AG09319 (cell line): ENCODE results near the gene S100A14.

ENCODE experiments used
- DNase-seq: peaks from one replicate; pipeline ENCODE4 v3.0.0-alpha.2; 2010; ENCODE audit warnings: low read depth; ENCODE audit errors: extremely low read depth
- TF ChIP-seq, protein P1 (sequence below): IDR thresholded peaks from 2 replicates; pipeline ENCODE4 v1.5.1; 2011; ENCODE audit warnings: low read depth, mild to moderate bottlenecking, inconsistent platforms, low read length, moderate library complexity

S100A14 gene

GRCh38 chr1:153615406-153615805 lies 719 bp downstream of the S100A14 start:
- no peak for DNase-seq
- TF ChIP-seq, protein P1, sequence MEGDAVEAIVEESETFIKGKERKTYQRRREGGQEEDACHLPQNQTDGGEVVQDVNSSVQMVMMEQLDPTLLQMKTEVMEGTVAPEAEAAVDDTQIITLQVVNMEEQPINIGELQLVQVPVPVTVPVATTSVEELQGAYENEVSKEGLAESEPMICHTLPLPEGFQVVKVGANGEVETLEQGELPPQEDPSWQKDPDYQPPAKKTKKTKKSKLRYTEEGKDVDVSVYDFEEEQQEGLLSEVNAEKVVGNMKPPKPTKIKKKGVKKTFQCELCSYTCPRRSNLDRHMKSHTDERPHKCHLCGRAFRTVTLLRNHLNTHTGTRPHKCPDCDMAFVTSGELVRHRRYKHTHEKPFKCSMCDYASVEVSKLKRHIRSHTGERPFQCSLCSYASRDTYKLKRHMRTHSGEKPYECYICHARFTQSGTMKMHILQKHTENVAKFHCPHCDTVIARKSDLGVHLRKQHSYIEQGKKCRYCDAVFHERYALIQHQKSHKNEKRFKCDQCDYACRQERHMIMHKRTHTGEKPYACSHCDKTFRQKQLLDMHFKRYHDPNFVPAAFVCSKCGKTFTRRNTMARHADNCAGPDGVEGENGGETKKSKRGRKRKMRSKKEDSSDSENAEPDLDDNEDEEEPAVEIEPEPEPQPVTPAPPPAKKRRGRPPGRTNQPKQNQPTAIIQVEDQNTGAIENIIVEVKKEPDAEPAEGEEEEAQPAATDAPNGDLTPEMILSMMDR: no peak

DNA sequence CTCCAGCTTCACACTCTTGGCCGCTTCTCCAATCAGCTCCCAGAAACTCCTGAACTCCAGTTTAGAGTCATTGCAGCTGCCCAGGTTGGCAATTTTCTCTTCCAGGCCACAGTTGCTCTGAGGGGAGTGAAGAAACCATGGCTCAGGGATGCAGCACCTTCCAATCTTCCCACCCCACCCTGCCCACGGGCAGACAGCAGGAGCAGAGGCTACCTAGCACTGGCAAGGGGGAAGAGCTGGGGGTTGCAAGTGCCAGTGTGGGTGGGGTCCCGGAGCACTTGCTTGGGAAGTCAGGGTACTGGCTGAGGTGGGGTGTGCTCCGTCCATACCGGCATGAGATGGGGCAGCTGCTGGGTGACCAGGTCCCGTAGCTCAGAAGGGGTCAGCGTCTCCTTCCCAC lies 1.2 kb downstream of the S100A14 start:
- TF ChIP-seq, protein P1: no peak
- DNase-seq: no peak

DNA sequence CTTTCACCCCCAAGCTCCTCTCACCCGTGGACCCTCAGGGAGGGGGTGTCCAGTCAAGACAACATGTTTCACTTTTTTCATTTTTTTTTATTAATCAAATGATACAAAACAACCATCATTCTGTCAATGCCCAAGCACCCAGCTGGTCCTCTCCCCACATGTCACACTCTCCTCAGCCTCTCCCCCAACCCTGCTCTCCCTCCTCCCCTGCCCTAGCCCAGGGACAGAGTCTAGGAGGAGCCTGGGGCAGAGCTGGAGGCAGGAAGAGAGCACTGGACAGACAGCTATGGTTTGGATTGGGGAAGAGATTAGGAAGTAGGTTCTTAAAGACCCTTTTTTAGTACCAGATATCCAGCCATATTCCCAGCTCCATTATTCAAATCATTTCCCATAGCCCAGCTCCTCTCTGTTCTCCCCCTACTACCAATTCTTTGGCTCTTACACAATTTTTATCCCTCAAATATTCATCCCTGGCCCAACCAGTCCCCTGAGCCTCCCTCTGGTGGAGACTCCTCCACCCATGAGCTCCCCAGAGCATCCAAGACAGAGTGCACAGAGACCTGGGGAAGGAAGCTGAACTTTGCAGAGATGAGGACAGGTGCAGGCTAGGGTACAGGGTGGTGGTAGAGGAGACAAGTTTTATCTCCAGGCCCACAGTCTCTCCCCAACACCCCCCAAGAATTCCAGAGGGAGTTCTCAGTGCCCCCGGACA lies 1.8 kb downstream of the S100A14 start:
- TF ChIP-seq, protein P1: no peak; the same call in 1 of the 2 replicates
- no peak for DNase-seq

DNA sequence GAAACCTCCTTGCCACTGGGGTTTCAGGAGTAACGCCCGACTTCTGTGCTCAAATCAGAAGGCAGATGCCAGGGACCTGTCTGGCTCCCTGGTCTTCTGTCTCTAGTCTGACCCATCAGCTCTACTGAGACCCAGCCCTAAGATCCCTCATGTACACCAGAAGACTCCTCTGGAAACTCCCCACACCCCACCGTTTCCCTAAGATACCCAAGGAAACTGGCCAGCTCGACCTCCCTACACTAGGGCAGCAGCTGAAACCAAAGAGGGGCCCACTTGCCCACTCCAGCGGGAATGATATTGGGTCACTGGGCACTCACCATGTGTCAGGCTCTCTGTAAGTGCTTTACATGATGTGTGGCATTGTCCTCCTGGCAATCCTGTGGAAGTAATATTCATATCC lies 2.7 kb downstream of the S100A14 start:
- TF ChIP-seq, protein P1: no peak
- DNase-seq: no peak

DNA sequence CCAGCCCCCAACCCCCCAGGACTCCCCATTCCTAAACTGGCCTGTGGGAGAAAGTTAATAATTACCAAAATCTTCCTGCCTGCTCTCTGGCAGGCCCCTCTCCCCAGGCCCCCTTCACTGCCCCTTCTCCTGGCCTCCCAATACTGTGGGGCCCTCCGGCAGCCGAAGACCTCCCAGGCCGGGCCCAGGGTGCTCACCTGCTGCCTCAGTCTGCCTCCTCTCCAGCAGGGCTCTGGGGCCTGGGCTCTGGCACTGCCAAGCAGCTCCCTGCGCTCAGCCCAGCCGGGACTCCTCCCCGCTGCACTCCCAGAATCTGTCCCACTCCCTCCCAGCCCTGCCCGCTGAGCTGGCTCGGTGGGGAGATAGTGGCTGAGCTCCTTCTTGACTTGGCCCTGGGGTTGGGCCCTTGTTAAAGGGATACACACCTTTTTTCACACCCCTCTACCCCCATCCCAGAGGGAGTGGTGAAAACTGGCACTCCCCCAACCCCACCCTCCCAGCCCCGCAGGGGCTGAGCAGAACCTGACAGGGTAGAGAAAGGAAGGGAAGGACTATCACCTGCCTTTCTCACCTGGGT lies 3.3 kb downstream of the S100A14 start, which contains the start of gene S100A16:
S100A16 (minus strand) TSS at position 383 of the 577 bp plus-strand sequence. CDS start 4,986 bp downstream, outside the sequence.
- DNase-seq: peak; percentile 37
- TF ChIP-seq, protein P1: no peak

- TF ChIP-seq, protein P1: no peak
- no peak for DNase-seq
These were observed 3.9 kb downstream of the S100A14 start for GRCh38 chr1:153612111-153612754.

GRCh38 chr1:153611356-153611755 lies 4.8 kb downstream of the S100A14 start:
- DNase-seq: no peak
- TF ChIP-seq, protein P1: no peak
